Erythroblast (primary cell): ENCODE results near the gene SYNPO2.

Experiments used
- GATA1 ChIP-seq: IDR thresholded peaks from 2 replicates; pipeline ENCODE4 v1.6.1; 2011; ENCODE audit warnings: low read depth, mild to moderate bottlenecking, control low read depth, low read length, moderate library complexity
- POLR2A ChIP-seq: IDR thresholded peaks from 2 replicates; pipeline ENCODE4 v1.6.1; 2011; ENCODE audit warnings: mild to moderate bottlenecking, low read length

DNA sequence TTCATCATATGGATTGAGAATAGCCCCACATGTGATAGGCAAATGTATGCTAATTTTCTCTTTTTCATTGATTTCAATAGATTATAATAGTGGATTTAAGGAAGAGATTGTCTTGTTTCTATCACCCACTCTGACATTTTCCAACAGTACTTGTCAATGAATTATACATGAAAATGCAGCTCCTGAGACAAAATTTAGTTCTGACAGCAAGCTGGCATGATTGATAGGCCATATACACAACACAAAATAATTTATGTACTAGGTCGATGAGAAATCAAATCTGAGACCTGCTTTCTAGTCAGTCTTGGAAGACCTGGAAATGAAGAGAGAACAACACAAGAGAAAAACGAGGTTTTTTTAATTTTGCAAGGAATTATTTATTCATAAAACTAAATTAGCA lies 129.0 kb downstream of the SYNPO2 start:
- no peak for TF ChIP-seq POLR2A
- TF ChIP-seq GATA1: no peak
